Duodenal mucosa (tissue), 2 donors: ENCODE measurements around the gene INSL6.

Experiments
- H3K27ac ChIP-seq: one replicate; pipeline ENCODE4 v1.7.0; 2013; ENCODE audit warnings: low read depth, low read length
- H3K27me3 ChIP-seq, 2 donors: one replicate each; pipeline ENCODE4 v1.7.0; 2013; ENCODE audit warnings: low read length in 2 of 2, control low read depth in 1 of 2; ENCODE audit not compliant: insufficient read depth in 2 of 2, control insufficient read depth in 1 of 2
- H3K36me3 ChIP-seq, 2 donors: one replicate each; pipeline ENCODE4 v1.7.0; 2013; ENCODE audit warnings: low read length in 2 of 2, control low read depth in 1 of 2; ENCODE audit not compliant: insufficient read depth in 2 of 2, control insufficient read depth in 1 of 2
- H3K4me1 ChIP-seq, 2 donors: one replicate each; pipeline ENCODE4 v1.7.0; 2013; ENCODE audit warnings: low read length in 2 of 2, control low read depth in 1 of 2; ENCODE audit not compliant: insufficient read depth in 2 of 2, control insufficient read depth in 1 of 2
- H3K4me3 ChIP-seq, 2 donors: one replicate each; pipeline ENCODE4 v1.7.0; 2013; ENCODE audit warnings: low read length in 2 of 2, low read depth in 1 of 2
- H3K9ac ChIP-seq, 2 donors: one replicate each; pipeline ENCODE4 v1.7.0; 2013; ENCODE audit warnings: low read length in 2 of 2, low read depth in 1 of 2
- H3K9me3 ChIP-seq, 2 donors: one replicate each; pipeline ENCODE4 v1.7.0; 2013; ENCODE audit warnings: low read length in 2 of 2, control low read depth in 1 of 2; ENCODE audit not compliant: control insufficient read depth in 1 of 2

The INSL6 gene, protein sequence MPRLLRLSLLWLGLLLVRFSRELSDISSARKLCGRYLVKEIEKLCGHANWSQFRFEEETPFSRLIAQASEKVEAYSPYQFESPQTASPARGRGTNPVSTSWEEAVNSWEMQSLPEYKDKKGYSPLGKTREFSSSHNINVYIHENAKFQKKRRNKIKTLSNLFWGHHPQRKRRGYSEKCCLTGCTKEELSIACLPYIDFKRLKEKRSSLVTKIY

DNA sequence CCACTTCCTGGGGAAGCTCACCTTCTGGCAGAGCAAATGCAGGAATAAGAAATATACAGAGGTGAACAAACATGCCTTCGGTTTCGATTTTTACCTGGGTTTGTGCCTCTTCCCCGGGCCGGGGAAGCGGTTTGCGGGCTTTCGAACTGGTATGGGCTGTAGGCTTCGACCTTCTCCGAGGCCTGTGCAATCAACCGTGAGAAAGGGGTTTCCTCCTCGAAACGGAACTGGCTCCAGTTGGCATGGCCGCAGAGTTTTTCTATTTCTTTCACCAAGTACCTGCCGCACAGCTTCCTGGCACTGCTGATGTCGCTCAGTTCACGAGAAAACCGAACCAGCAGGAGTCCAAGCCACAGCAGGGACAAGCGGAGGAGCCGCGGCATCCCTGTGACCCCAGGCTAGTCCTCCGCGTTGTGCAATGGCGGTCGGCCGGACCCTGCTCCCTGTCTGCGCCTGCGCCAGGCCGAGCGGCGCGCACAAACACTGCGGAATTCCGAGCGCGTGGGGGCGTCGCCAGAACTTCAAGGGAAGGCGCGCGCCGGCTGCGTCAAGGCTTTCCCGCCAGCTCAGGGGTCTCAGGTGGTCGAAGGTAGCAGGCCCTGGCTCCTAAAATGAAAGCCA, at the start of gene INSL6:
INSL6 (minus strand) TSS at position 420 of the 621 bp plus-strand sequence; CDS start at position 383, 37 bp downstream.
- Histone ChIP-seq H3K9me3 (no peaks in the 10 kb centered on the region), H3K9ac (no peak within 1 kb of the TSS), H3K27ac (no peak within 1 kb of the TSS), H3K36me3 (no peaks in the 10 kb centered on the region), H3K27me3 (no peaks in the 10 kb centered on the region), H3K4me1 (no peaks in the 10 kb centered on the region), H3K4me3 (no peak within 1 kb of the TSS)

DNA sequence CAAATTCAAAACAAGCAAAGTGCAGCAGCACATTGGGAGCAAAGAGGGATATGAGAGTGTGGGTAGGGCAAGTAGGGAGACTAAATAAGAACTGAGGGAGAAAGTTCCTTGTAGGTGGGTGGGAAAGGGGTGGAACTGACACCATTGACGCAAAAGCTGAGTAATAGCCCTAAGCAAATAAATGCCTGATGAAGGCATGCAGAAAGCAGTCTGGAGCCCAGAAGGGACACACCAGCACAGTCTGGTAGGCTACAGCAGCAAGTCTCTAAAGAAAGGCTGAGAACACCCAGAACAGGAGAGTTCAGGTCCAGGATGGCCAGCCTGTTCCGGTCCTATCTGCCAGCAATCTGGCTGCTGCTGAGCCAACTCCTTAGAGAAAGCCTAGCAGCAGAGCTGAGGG, 45.8 kb upstream of the INSL6 start, which contains the start of gene INSL4:
INSL4 (plus strand) TSS at position 208 of the 400 bp plus-strand sequence; CDS start at position 313, 105 bp downstream.
- no peaks in the 10 kb centered on the region for H3K9me3 ChIP-seq
- H3K4me1 ChIP-seq, result no peaks in the 10 kb centered on the region
- H3K27ac ChIP-seq, result no peak within 1 kb of the TSS
- H3K27me3 ChIP-seq, result no peaks in the 10 kb centered on the region
- H3K9ac ChIP-seq, result no peak within 1 kb of the TSS
- no peak within 1 kb of the TSS for H3K4me3 ChIP-seq
- no peaks in the 10 kb centered on the region for H3K36me3 ChIP-seq

- Histone ChIP-seq H3K9ac (no peak overlapping the region), H3K4me1 (no peaks in the 10 kb centered on the region), H3K27ac (no peak overlapping the region), H3K27me3 (no peaks in the 10 kb centered on the region), H3K9me3 (no peaks in the 10 kb centered on the region), H3K4me3 (no peak overlapping the region), H3K36me3 (no peaks in the 10 kb centered on the region)
Observed at GRCh38 chr9:5230554-5230953, 45.1 kb upstream of the INSL6 start.

- no peak overlapping the region for H3K9ac ChIP-seq
- no peaks in the 10 kb centered on the region for H3K27me3 ChIP-seq
- no peaks in the 10 kb centered on the region for H3K36me3 ChIP-seq
- H3K27ac ChIP-seq, result no peak overlapping the region
- H3K4me3 ChIP-seq, result no peak overlapping the region
- no peaks in the 10 kb centered on the region for H3K9me3 ChIP-seq
- H3K4me1 ChIP-seq, result no peaks in the 10 kb centered on the region
Observed at GRCh38 chr9:5205071-5205470, 19.6 kb upstream of the INSL6 start.

- Histone ChIP-seq H3K9me3 (no peaks in the 10 kb centered on the region), H3K27me3 (no peaks in the 10 kb centered on the region), H3K4me1 (no peaks in the 10 kb centered on the region), H3K9ac (no peak overlapping the region), H3K36me3 (no peaks in the 10 kb centered on the region), H3K27ac (no peak overlapping the region), H3K4me3 (no peak overlapping the region)
Observed at GRCh38 chr9:5195463-5195862, 10.0 kb upstream of the INSL6 start.

GRCh38 chr9:5193345-5193744, 7.9 kb upstream of the INSL6 start:
- Histone ChIP-seq H3K4me1 (no peaks in the 10 kb centered on the region), H3K9ac (no peak overlapping the region), H3K4me3 (no peak overlapping the region), H3K27me3 (no peaks in the 10 kb centered on the region), H3K9me3 (no peaks in the 10 kb centered on the region), H3K27ac (no peak overlapping the region), H3K36me3 (no peaks in the 10 kb centered on the region)

- Histone ChIP-seq H3K36me3 (no peaks in the 10 kb centered on the region), H3K27ac (no peak overlapping the region), H3K27me3 (no peaks in the 10 kb centered on the region), H3K4me3 (no peak overlapping the region), H3K9me3 (no peaks in the 10 kb centered on the region), H3K4me1 (no peaks in the 10 kb centered on the region), H3K9ac (no peak overlapping the region)
Observed at GRCh38 chr9:5191985-5192384, 6.5 kb upstream of the INSL6 start.

- no peaks in the 10 kb centered on the region for H3K27me3 ChIP-seq
- H3K27ac ChIP-seq, result no peak overlapping the region
- no peaks in the 10 kb centered on the region for H3K9me3 ChIP-seq
- H3K4me3 ChIP-seq, result no peak overlapping the region
- H3K36me3 ChIP-seq, result no peaks in the 10 kb centered on the region
- H3K4me1 ChIP-seq, result no peaks in the 10 kb centered on the region
- no peak overlapping the region for H3K9ac ChIP-seq
Observed at GRCh38 chr9:5188060-5188984, 2.9 kb upstream of the INSL6 start.

DNA sequence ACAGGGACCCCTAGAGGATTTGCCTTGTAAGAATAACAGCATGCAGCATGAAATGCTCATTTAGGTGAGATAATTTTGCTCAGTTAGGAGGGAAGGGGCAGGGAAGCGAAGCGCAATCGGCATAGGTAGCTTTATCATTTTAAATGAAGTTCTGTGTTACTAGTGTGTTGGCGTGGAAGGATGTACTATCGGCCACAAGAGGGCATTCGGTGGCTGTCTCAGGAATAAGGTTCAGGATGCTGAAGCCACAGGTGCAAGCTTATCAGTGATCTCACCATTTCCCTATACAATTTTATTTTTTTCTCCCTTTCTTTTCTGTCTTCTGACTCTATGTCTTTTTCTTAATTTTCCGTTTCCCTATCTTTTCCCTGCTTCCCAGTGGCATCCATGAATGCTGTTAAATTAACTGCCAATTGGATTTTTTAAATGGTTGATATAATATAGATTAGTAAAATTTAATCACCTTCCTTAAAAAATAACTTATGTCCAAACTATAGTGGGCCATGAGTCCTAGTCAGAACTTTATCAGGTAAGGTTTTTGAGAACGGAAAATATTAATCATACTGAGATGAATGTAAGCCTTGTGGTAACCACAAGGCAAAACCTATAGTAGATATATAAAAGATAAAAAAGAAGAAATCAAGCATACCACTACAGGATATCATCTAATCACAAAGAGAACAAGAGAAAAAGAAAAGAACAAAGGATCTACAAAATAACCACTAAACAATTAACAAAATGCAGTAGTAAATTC, 1.2 kb upstream of the INSL6 start:
- Histone ChIP-seq H3K9ac (no peak overlapping the region), H3K9me3 (no peaks in the 10 kb centered on the region)

More for the DNA sequence above, 1.2 kb upstream of the INSL6 start:
- Histone ChIP-seq H3K27ac (no peak overlapping the region), H3K36me3 (no peaks in the 10 kb centered on the region), H3K4me1 (no peaks in the 10 kb centered on the region), H3K4me3 (no peak overlapping the region), H3K27me3 (no peaks in the 10 kb centered on the region)
